K562 (cell line): ENCODE data around the gene YPEL2. TPM values are rescaled to one million over a fixed set of nuclear protein-coding genes. Genes with fewer than 3 reads are reported as not detected.

ENCODE experiments used
- BDP1 ChIP-seq: IDR thresholded peaks from 3 replicates; pipeline ENCODE4 v1.6.1; 2011; ENCODE audit not compliant: insufficient read length, insufficient read depth
- CHD2 ChIP-seq: IDR thresholded peaks from 2 replicates; pipeline ENCODE4 v1.6.1; 2011; ENCODE audit warnings: low read depth, low read length
- E2F6 ChIP-seq, 2 experiments: IDR thresholded peaks; 2 replicates each; pipeline ENCODE4 v1.6.1; 2011; ENCODE audit warnings: borderline replicate concordance in 1 of 2, control low read depth in 1 of 2, low read depth in 1 of 2, low read length in 1 of 2, mild to moderate bottlenecking in 1 of 2, mixed read lengths in 1 of 2, moderate library complexity in 1 of 2; ENCODE audit not compliant: insufficient read depth in 1 of 2, insufficient read length in 1 of 2, poor library complexity in 1 of 2, severe bottlenecking in 1 of 2; ENCODE audit errors: extremely low read depth in 1 of 2
- NFXL1 ChIP-seq: fragments of 450-650 bp; formaldehyde crosslinking; IDR thresholded peaks from 2 replicates; pipeline ENCODE4 v1.4.0; 2021; ENCODE audit warnings: mild to moderate bottlenecking
- NFYB ChIP-seq: IDR thresholded peaks from 2 replicates; pipeline ENCODE4 v1.6.1; 2011; ENCODE audit warnings: mild to moderate bottlenecking, moderate library complexity; ENCODE audit not compliant: insufficient read length; ENCODE audit errors: extremely low read depth
- PURB ChIP-seq: sonication (generic); formaldehyde crosslinking; IDR thresholded peaks from 2 replicates; pipeline ENCODE4 v1.9.0; 2021; ENCODE audit warnings: low read depth, mild to moderate bottlenecking, missing genetic modification reagents
- RBBP5 ChIP-seq: fragments of 200-600 bp; sonication (generic); IDR thresholded peaks from 2 replicates; pipeline ENCODE4 v1.6.1; 2012; ENCODE audit warnings: borderline replicate concordance, mild to moderate bottlenecking, low read length, control low read depth, inconsistent platforms; ENCODE audit not compliant: insufficient read depth, poor library complexity, severe bottlenecking
- RBFOX2 ChIP-seq: fragments of 200-400 bp; formaldehyde crosslinking; IDR thresholded peaks from 2 replicates; pipeline ENCODE4 v1.6.1; 2017; ENCODE audit warnings: low read depth, mild to moderate bottlenecking, low read length, moderate library complexity
- RBM25 ChIP-seq: fragments of 200-400 bp; formaldehyde crosslinking; IDR thresholded peaks from 2 replicates; pipeline ENCODE4 v1.6.1; 2018; ENCODE audit warnings: low read length, low read depth, moderate library complexity; ENCODE audit not compliant: severe bottlenecking
- RFX1 ChIP-seq: fragments of 450-650 bp; IDR thresholded peaks from 2 replicates; pipeline ENCODE4 v1.6.1; 2016; ENCODE audit warnings: mild to moderate bottlenecking, moderate library complexity
- RFX5 ChIP-seq: IDR thresholded peaks from 2 replicates; pipeline ENCODE4 v1.6.1; 2011; ENCODE audit warnings: low read depth, mild to moderate bottlenecking, improper control_type of control experiment, low read length
- SLC30A9 ChIP-seq: fragments of 250-450 bp; sonication (Bioruptor Pico); IDR thresholded peaks from 2 replicates; pipeline ENCODE4 v1.8.0; 2022; ENCODE audit warnings: mild to moderate bottlenecking, moderate library complexity
- TAF9B ChIP-seq: fragments of 450-650 bp; IDR thresholded peaks from 2 replicates; pipeline ENCODE4 v1.6.1; 2018; ENCODE audit warnings: mild to moderate bottlenecking; ENCODE audit not compliant: partially characterized antibody
- XRCC5 ChIP-seq: fragments of 200-400 bp; formaldehyde crosslinking; IDR thresholded peaks from 2 replicates; pipeline ENCODE4 v1.6.1; 2017; ENCODE audit warnings: low read depth, mild to moderate bottlenecking, low read length
- ZNF184 ChIP-seq: sonication (generic); formaldehyde crosslinking; IDR thresholded peaks from 2 replicates; pipeline ENCODE4 v1.5.0; 2020; ENCODE audit warnings: missing genetic modification reagents
- polyA plus RNA-seq, 8 experiments: library from polyadenylated mRNA; depleted of rRNA in 4 of 8; stranded (reverse) in 5 of 8; unstranded in 3 of 8; fragments of >200 nt; fragmentation: Nextera tagmentation in 2 of 8; fragmentation: Illumina TruSeq in 1 of 8; extraction: Ambion mirVana in 2 of 8; extraction: Trizol in 1 of 8; gene quantifications; 2 replicates each; pipeline versions ENCODE4 v1.2.1 to v1.2.3, GENCODE V29; 2011 to 2014; ENCODE audit warnings: inconsistent platforms in 1 of 8, missing spikeins in 1 of 8
- total RNA-seq, 7 experiments: library from RNA; depleted of rRNA in 6 of 7; stranded (reverse); fragments of >200 nt in 6 of 7; fragmentation: Illumina TruSeq in 2 of 7; extraction: Trizol in 2 of 7; gene quantifications; 2 replicates each; pipeline versions ENCODE4 v1.2.1 to v1.2.3, GENCODE V29; 2011 to 2021; ENCODE audit warnings: low replicate concordance in 1 of 7
- TF ChIP-seq, protein P1 (sequence below), 2 experiments: fragments of 450-650 bp; conservative IDR thresholded peaks; 2 replicates each; pipeline ENCODE4 v1.6.1; 2017; ENCODE audit warnings: mild to moderate bottlenecking in 2 of 2, moderate library complexity in 2 of 2
- TF ChIP-seq, protein P2 (sequence below): fragments of 450-650 bp; IDR thresholded peaks from 2 replicates; pipeline ENCODE4 v1.7.1; 2018; ENCODE audit warnings: mild to moderate bottlenecking, low read depth; ENCODE audit not compliant: partially characterized antibody
- TF ChIP-seq, protein P3 (sequence below): fragments of 450-650 bp; conservative IDR thresholded peaks from 2 replicates; pipeline ENCODE4 v1.6.1; 2016; ENCODE audit warnings: missing genetic modification characterization, low read depth, mild to moderate bottlenecking, control low read depth, missing compliant biosample characterization
- TF ChIP-seq, protein P4 (sequence below): sonication (generic); formaldehyde crosslinking; IDR thresholded peaks from 2 replicates; pipeline ENCODE4 v1.9.0; 2022; ENCODE audit warnings: mild to moderate bottlenecking, missing genetic modification reagents

The YPEL2 gene
- total and polyA plus RNA-seq, 9 of the 15 experiments (the other 6 are each of a cell fraction or from before 2014, with no cell fraction given), result 0.11 to 2.4 (median 0.47) TPM

- TF ChIP-seq, protein P1, sequence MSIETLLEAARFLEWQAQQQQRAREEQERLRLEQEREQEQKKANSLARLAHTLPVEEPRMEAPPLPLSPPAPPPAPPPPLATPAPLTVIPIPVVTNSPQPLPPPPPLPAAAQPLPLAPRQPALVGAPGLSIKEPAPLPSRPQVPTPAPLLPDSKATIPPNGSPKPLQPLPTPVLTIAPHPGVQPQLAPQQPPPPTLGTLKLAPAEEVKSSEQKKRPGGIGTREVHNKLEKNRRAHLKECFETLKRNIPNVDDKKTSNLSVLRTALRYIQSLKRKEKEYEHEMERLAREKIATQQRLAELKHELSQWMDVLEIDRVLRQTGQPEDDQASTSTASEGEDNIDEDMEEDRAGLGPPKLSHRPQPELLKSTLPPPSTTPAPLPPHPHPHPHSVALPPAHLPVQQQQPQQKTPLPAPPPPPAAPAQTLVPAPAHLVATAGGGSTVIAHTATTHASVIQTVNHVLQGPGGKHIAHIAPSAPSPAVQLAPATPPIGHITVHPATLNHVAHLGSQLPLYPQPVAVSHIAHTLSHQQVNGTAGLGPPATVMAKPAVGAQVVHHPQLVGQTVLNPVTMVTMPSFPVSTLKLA (conservative IDR thresholded peaks at IDR 0.05), result peak in 1 of 2 experiments; percentile 51; a peak in 1 of 4 replicates
- no peak for TF ChIP-seq NFXL1
- TF ChIP-seq, protein P2, sequence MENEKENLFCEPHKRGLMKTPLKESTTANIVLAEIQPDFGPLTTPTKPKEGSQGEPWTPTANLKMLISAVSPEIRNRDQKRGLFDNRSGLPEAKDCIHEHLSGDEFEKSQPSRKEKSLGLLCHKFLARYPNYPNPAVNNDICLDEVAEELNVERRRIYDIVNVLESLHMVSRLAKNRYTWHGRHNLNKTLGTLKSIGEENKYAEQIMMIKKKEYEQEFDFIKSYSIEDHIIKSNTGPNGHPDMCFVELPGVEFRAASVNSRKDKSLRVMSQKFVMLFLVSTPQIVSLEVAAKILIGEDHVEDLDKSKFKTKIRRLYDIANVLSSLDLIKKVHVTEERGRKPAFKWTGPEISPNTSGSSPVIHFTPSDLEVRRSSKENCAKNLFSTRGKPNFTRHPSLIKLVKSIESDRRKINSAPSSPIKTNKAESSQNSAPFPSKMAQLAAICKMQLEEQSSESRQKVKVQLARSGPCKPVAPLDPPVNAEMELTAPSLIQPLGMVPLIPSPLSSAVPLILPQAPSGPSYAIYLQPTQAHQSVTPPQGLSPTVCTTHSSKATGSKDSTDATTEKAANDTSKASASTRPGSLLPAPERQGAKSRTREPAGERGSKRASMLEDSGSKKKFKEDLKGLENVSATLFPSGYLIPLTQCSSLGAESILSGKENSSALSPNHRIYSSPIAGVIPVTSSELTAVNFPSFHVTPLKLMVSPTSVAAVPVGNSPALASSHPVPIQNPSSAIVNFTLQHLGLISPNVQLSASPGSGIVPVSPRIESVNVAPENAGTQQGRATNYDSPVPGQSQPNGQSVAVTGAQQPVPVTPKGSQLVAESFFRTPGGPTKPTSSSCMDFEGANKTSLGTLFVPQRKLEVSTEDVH, result no peak
- TF ChIP-seq TAF9B, result no peak
- TF ChIP-seq SLC30A9 (CRISPR knock-in tag), result no peak
- TF ChIP-seq, protein P3, sequence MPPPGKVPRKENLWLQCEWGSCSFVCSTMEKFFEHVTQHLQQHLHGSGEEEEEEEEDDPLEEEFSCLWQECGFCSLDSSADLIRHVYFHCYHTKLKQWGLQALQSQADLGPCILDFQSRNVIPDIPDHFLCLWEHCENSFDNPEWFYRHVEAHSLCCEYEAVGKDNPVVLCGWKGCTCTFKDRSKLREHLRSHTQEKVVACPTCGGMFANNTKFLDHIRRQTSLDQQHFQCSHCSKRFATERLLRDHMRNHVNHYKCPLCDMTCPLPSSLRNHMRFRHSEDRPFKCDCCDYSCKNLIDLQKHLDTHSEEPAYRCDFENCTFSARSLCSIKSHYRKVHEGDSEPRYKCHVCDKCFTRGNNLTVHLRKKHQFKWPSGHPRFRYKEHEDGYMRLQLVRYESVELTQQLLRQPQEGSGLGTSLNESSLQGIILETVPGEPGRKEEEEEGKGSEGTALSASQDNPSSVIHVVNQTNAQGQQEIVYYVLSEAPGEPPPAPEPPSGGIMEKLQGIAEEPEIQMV, result no peak
- TF ChIP-seq RFX1, result peak; percentile 53
- TF ChIP-seq, protein P4, sequence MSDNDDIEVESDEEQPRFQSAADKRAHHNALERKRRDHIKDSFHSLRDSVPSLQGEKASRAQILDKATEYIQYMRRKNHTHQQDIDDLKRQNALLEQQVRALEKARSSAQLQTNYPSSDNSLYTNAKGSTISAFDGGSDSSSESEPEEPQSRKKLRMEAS (CRISPR knock-in tag), result peak; percentile 12; the same call in 1 of the 2 replicates
- no peak for TF ChIP-seq PURB
- TF ChIP-seq RBBP5, result peak; percentile 53
- TF ChIP-seq NFYB, result peak; percentile 79
- TF ChIP-seq CHD2, result peak; percentile 84
- peak; percentile 100 for TF ChIP-seq RBM25
- 0 out of 2 replicates have a peak, but pooled peaks have one; percentile 9 for TF ChIP-seq RBFOX2
- no peak for TF ChIP-seq BDP1
- TF ChIP-seq ZNF184, result no peak
- peak in 1 of 2 experiments; percentile 55 for TF ChIP-seq E2F6 (IDR thresholded peaks at IDR 0.05; ENCODE audit: borderline replicate concordance in 1 of 2, extremely low read depth in 1 of 2, insufficient read depth in 1 of 2, insufficient read length in 1 of 2, low read depth in 1 of 2, low read length in 1 of 2, poor library complexity in 1 of 2, severe bottlenecking in 1 of 2)
- no peak for TF ChIP-seq XRCC5
- peak; percentile 79 for TF ChIP-seq RFX5
Measured at GRCh38 chr17:59331129-59331928, at the start of gene YPEL2 (continued).
